ENCODE data around the gene FAM222B. TPM values are rescaled to one million over a fixed set of nuclear protein-coding genes. Genes with fewer than 3 reads are reported as not detected.
A peak's percentile ranks its signal among the peaks of the same experiment; 100 is the strongest.
"Not testable (repeated sequence)": the region's sequence is repeated elsewhere in the genome, so short reads cannot be mapped to it uniquely, and the experiment has no call there.

The FAM222B gene
- total RNA-seq, 2 experiments from 2014 or later = 16.8 to 20.8 TPM

GRCh38 chr17:28811651-28812090 lies 30.9 kb downstream of the FAM222B start:
- H3K27ac Mint-ChIP-seq = peak overlapping the region; percentile 84
- ChIA-PET POLR2A (interaction anchor here (0.7 to 2.1 kb wide), 5 partner anchors 9 to 210 kb away, joined by 3 to 11 read pairs (median 5); partner anchors contain the start of gene FAM222B), CTCF (interaction anchor here (0.5 to 3.9 kb wide), 12 partner anchors 11 to 153 kb away, joined by 3 to 45 read pairs (median 4); partner anchors contain the start of gene FLOT2)
- H3K4me3 Mint-ChIP-seq = peak overlapping the region; percentile 82
- no peaks in the 10 kb centered on the region for H3K27me3 Mint-ChIP-seq
- intact Hi-C loops (cut with DNase I, micrococcal nuclease) = loop anchor here (1.0 to 5.0 kb wide), 12 partner anchors 31 to 327 kb away; partner anchors contain the start of genes FAM222B (in 2 of the 2), DHRS13 (in 1 of the 2), ERAL1 (in 1 of the 2) and NEK8 (in 1 of the 2)
- ATAC-seq (no peak), DNase-seq (peak; percentile 11)
- peaks cover 42% of the 10 kb centered on the region for H3K4me1 Mint-ChIP-seq
- peaks cover 5% of the 10 kb centered on the region for H3K36me3 Mint-ChIP-seq (ENCODE audit: low read depth)
- no peaks in the 10 kb centered on the region for H3K9me3 Mint-ChIP-seq (ENCODE audit: low read depth)

GRCh38 chr17:28810437-28810836 lies 32.2 kb downstream of the FAM222B start:
- ChIA-PET POLR2A (interaction anchor here (0.6 to 2.1 kb wide), 5 partner anchors 32 to 148 kb away, joined by 3 to 11 read pairs (median 3); partner anchors contain the start of genes FAM222B, RPL23A, SDF2 and SUPT6H), CTCF (interaction anchor here (0.6 to 3.9 kb wide), 25 partner anchors 8 to 196 kb away, joined by 3 to 45 read pairs (median 4); partner anchors contain the start of gene FLOT2)
- ATAC-seq = peak; percentile 48
- H3K36me3 Mint-ChIP-seq (ENCODE audit: low read depth) = peaks cover 11% of the 10 kb centered on the region
- no peaks in the 10 kb centered on the region for H3K27me3 Mint-ChIP-seq
- peak overlapping the region; percentile 82 for H3K4me3 Mint-ChIP-seq
- H3K27ac Mint-ChIP-seq = peak overlapping the region; percentile 84
- intact Hi-C loops (cut with DNase I, micrococcal nuclease) = loop anchor here (1.0 to 5.0 kb wide), 2 partner anchors 47 to 83 kb away; partner anchors contain the start of gene ERAL1 (in 1 of the 2)
- H3K9me3 Mint-ChIP-seq (ENCODE audit: low read depth) = no peaks in the 10 kb centered on the region
- DNase-seq = no peak
- H3K4me1 Mint-ChIP-seq = peaks cover 47% of the 10 kb centered on the region

- Mint-ChIP-seq H3K27me3 (no peaks in the 10 kb centered on the region), H3K4me3 (no peak overlapping the region), H3K27ac (peak overlapping the region; percentile 35), H3K9me3 (ENCODE audit: low read depth) (no peaks in the 10 kb centered on the region), H3K36me3 (ENCODE audit: low read depth) (peaks cover 19% of the 10 kb centered on the region), H3K4me1 (peaks cover 49% of the 10 kb centered on the region)
- DNase-seq (no peak), ATAC-seq (no peak)
- CTCF ChIA-PET = interaction anchor here (0.8 to 1.8 kb wide), 7 partner anchors 25 to 127 kb away, joined by 3 to 7 read pairs (median 3); no protein-coding TSS in a partner anchor
- POLR2A ChIA-PET = interaction anchor here (0.6 kb wide), 1 partner anchor 23 kb away, joined by 3 read pairs; no protein-coding TSS in a partner anchor
- intact Hi-C loops (cut with DNase I, micrococcal nuclease) = no loop called here
Measured at GRCh38 chr17:28807925-28808634, 34.5 kb downstream of the FAM222B start.

GRCh38 chr17:28796062-28796461 lies 46.5 kb downstream of the FAM222B start:
- Mint-ChIP-seq H3K27ac (no peak overlapping the region), H3K36me3 (ENCODE audit: low read depth) (peaks cover 2% of the 10 kb centered on the region), H3K27me3 (no peaks in the 10 kb centered on the region), H3K4me1 (peaks cover 10% of the 10 kb centered on the region), H3K4me3 (no peak overlapping the region), H3K9me3 (ENCODE audit: low read depth) (no peaks in the 10 kb centered on the region)
- intact Hi-C loops (cut with DNase I, micrococcal nuclease) = no loop called here
- DNase-seq (no peak), ATAC-seq (no peak)
- POLR2A ChIA-PET = no interaction called here
- CTCF ChIA-PET = interaction anchor here (1.0 to 1.9 kb wide), 3 partner anchors 9 to 22 kb away, joined by 3 to 6 read pairs (median 3); no protein-coding TSS in a partner anchor

- CTCF ChIA-PET = interaction anchor here (1.4 kb wide), 1 partner anchor 10 kb away, joined by 3 read pairs; no protein-coding TSS in a partner anchor
- peaks cover 16% of the 10 kb centered on the region for H3K4me1 Mint-ChIP-seq
- intact Hi-C loops (cut with DNase I, micrococcal nuclease); ATAC-seq; DNase-seq; H3K27ac Mint-ChIP-seq; POLR2A ChIA-PET; H3K4me3 Mint-ChIP-seq; H3K36me3 Mint-ChIP-seq (ENCODE audit: low read depth); H3K27me3 Mint-ChIP-seq; H3K9me3 Mint-ChIP-seq (ENCODE audit: low read depth): not testable (repeated sequence)
Measured at GRCh38 chr17:28794846-28795441, 47.6 kb downstream of the FAM222B start.

- peaks cover 20% of the 10 kb centered on the region for H3K4me1 Mint-ChIP-seq
- intact Hi-C loops (cut with DNase I, micrococcal nuclease) = no loop called here
- ChIA-PET POLR2A (no interaction called here), CTCF (interaction anchor here (0.6 kb wide), 1 partner anchor 29 kb away, joined by 4 read pairs; no protein-coding TSS in a partner anchor)
- H3K9me3 Mint-ChIP-seq (ENCODE audit: low read depth) = no peaks in the 10 kb centered on the region
- peaks cover 3% of the 10 kb centered on the region for H3K36me3 Mint-ChIP-seq (ENCODE audit: low read depth)
- H3K27ac Mint-ChIP-seq = no peak overlapping the region
- H3K27me3 Mint-ChIP-seq = no peaks in the 10 kb centered on the region
- no peak overlapping the region for H3K4me3 Mint-ChIP-seq
- DNase-seq = no peak
- ATAC-seq = no peak
Measured at GRCh38 chr17:28792877-28793661, 49.5 kb downstream of the FAM222B start.

GRCh38 chr17:28788100-28788499 lies 54.5 kb downstream of the FAM222B start:
- H3K27ac Mint-ChIP-seq = no peak overlapping the region
- DNase-seq (no peak), ATAC-seq (no peak)
- no peaks in the 10 kb centered on the region for H3K9me3 Mint-ChIP-seq (ENCODE audit: low read depth)
- ChIA-PET POLR2A (no interaction called here), CTCF (interaction anchor here (0.6 to 1.3 kb wide), 3 partner anchors 14 to 71 kb away, joined by 3 to 6 read pairs (median 3); no protein-coding TSS in a partner anchor)
- H3K36me3 Mint-ChIP-seq (ENCODE audit: low read depth) = peaks cover 3% of the 10 kb centered on the region
- no peak overlapping the region for H3K4me3 Mint-ChIP-seq
- H3K4me1 Mint-ChIP-seq = peaks cover 15% of the 10 kb centered on the region
- no peaks in the 10 kb centered on the region for H3K27me3 Mint-ChIP-seq
- intact Hi-C loops (cut with DNase I, micrococcal nuclease) = loop anchor here in 1 of 2 experiments (2.0 kb wide), 1 partner anchor 15 kb away; no protein-coding TSS in a partner anchor

GRCh38 chr17:28783161-28783560 lies 59.4 kb downstream of the FAM222B start:
- Mint-ChIP-seq H3K27me3 (no peaks in the 10 kb centered on the region), H3K27ac (no peak overlapping the region), H3K9me3 (ENCODE audit: low read depth) (no peaks in the 10 kb centered on the region), H3K4me3 (no peak overlapping the region), H3K4me1 (peaks cover 17% of the 10 kb centered on the region), H3K36me3 (ENCODE audit: low read depth) (peaks cover 16% of the 10 kb centered on the region)
- POLR2A ChIA-PET = no interaction called here
- intact Hi-C loops (cut with DNase I, micrococcal nuclease) = no loop called here
- peak; percentile 33 for ATAC-seq
- no peak for DNase-seq
- CTCF ChIA-PET = interaction anchor here (0.6 to 5.3 kb wide), 3 partner anchors 17 to 631 kb away, joined by 3 to 30 read pairs (median 3); no protein-coding TSS in a partner anchor

GRCh38 chr17:28779601-28780000 lies 63.0 kb downstream of the FAM222B start:
- H3K9me3 Mint-ChIP-seq (ENCODE audit: low read depth); DNase-seq; H3K27ac Mint-ChIP-seq; intact Hi-C loops (cut with DNase I, micrococcal nuclease); H3K27me3 Mint-ChIP-seq; ATAC-seq; POLR2A ChIA-PET; H3K4me3 Mint-ChIP-seq: not testable (repeated sequence)
- CTCF ChIA-PET = interaction anchor here (0.5 to 1.6 kb wide), 2 partner anchors 16 to 511 kb away, joined by 4 to 6 read pairs; no protein-coding TSS in a partner anchor
- Mint-ChIP-seq H3K36me3 (ENCODE audit: low read depth) (peaks cover 18% of the 10 kb centered on the region), H3K4me1 (peaks cover 33% of the 10 kb centered on the region)

GRCh38 chr17:28777178-28777577 lies 65.4 kb downstream of the FAM222B start:
- Mint-ChIP-seq H3K36me3 (ENCODE audit: low read depth) (peaks cover 22% of the 10 kb centered on the region), H3K4me1 (peaks cover 35% of the 10 kb centered on the region), H3K27ac (peak overlapping the region; percentile 32), H3K4me3 (no peak overlapping the region), H3K9me3 (ENCODE audit: low read depth) (no peaks in the 10 kb centered on the region), H3K27me3 (no peaks in the 10 kb centered on the region)
- no peak for ATAC-seq
- intact Hi-C loops (cut with DNase I, micrococcal nuclease) = no loop called here
- ChIA-PET POLR2A (no interaction called here), CTCF (interaction anchor here (0.7 to 1.3 kb wide), 2 partner anchors 27 to 121 kb away, joined by 3 read pairs; no protein-coding TSS in a partner anchor)
- DNase-seq = no peak

Data from activated CD4-positive, alpha-beta T cell treated with anti-CD3 and anti-CD28 coated beads for 36 hours (primary cell).